GM19468 (cell line): ENCODE results near the gene PPIE.

Experiments
- ATAC-seq: cut with Tn5 transposase; IDR thresholded peaks from one replicate; pipeline ENCODE4 v1.9.1; 2021; ENCODE audit warnings: mild to moderate bottlenecking, moderate library complexity, moderate number of reproducible peaks; ENCODE audit not compliant: unreplicated experiment; ENCODE audit errors: extremely low read depth

Gene PPIE

DNA sequence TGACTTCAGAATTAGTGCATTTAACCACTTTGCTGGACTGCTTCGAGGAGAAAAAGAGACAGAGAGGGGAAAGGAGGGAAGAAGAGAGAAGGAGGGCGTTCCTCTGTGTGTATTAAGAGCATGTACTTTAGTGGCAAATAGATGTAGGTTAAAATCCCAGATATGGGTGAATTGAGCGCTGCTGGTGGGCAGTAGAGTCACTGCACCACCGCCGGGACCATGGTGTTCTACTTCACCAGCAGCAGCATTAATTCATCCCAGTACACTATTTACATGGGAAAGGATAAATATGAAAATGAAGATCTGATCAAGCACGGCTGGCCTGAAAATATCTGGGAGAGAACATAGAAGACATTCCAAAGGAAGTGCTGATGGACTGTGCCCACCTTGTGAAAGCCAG is 20.9 kb upstream of the PPIE start:
- no peak for ATAC-seq

DNA sequence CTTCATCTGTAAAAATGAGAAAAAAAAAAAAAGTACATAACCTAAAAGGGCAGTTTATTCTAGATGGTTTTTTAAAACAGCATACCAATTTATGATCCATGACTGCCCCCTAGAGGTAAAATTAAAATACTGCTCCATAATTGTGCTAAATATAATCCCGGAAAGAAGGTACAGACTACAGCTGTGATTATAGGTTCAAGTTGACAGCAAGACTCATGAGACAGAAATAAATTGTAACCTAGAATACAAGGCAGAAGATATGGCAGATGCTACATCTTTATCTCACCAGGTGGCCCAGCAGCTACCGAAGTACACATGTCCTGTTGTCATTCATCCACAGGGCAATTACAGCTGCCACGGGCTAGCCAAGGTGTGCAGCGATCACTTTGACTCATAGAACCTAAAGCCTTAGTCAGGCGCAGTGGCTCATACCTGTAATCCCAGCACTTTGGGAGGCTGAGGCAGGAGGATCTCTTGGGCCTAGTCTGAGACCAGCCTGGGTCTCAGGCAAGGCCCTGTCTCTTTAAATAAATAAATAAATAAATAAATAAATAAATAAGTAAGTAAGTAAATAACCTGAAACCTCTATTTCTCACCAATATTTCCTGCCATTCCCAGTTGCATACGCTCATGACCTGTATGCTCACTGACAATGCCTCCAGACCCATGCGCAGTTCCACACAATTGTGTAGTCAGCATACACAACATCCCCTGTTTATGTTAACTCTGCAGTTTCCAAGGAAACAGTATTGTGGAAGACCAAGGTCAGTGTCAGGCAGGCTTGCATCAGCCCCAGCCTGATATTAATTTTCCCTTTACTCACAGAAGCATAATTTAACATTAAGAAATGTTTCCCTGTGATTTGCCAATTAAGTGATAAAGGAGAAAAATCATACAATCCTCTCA is 18.3 kb upstream of the PPIE start:
- ATAC-seq, result no peak

DNA sequence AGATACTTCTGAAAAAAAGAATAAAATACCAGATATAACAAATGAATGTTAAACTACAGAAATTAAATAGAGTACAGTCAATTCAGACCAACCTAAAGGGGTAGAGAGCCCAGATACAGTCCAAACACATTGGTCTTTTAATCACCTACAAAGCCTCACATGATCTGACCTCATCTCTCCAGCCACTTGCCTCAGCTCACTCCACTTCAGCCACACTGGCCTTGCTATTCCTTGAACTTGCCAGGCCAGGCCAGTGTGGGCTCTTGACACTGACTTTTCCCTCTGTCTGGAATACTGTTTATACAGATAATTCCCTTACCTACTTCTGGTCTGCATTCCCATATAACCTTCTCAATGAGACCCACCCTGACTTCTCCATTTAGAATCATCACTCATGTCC is 17.0 kb upstream of the PPIE start:
- ATAC-seq, result no peak

DNA sequence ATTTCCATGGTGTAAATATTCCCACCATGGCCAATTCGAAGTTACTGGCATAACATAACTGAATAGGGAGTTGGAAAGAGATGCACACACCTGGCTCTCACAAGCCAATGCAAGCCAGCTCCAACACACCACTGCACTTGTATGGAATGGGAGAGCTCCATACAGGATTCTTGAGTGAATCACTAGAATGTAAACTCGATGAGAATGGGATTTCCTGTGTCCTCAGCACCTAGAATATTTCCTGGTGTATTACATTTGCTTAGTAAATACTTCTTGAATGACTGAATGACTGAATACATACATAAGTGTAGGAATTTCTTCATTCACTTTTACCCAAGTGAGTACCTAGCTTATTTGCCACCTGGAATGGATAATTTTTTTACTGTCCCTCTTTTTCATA is 16.2 kb upstream of the PPIE start:
- no peak for ATAC-seq

DNA sequence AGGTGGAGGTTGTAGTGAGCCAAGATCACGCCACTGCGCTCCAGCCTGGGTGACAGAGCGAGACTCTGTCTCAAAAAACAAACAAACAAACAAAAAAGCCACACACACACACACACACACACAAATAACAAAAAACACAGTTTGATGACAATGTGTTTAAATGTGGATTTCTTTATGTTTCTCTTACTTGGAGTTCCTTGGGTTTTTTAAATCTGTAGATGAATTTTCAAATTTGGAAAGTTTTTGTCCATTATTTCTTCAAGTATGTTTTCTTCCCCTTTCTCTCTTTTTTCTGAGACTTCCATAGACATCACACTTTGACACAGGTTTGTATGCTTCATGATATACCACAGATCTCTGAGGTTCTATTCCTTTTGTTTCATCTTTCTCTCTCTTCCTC is 12.1 kb upstream of the PPIE start:
- ATAC-seq, result no peak

DNA sequence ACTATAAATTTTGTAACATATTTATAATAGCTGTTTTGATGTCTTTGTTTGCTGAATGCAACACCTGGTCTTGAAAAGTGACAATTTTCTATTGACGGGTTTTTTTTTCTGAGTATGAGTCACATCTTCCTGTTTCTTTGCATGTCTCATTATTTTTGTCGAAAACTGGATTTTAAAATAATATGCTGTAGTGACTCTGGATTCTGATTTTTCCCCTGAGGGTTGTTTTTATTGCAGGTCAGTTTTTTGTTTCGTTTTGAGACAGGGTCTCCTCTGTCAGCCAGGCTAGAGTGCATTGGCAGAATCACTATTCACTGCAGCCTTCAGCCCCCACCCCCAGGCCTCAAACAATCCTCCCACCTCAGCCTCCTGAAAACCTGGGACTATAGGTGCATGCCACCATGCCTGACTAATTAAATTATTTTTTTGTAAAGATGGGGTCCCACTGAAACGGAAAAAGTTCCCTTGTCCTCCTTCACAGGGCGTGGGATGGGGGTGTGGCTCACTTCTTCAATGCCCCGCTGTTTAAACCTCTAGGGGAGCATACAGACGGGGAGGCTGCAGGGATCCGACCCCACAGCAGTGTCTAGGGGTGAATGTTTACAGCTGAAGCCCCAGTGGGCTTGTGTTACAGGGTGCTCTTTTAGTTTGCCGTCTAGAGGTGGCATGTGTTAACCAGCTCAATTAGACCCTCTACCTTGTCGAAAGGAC is 11.3 kb upstream of the PPIE start:
- ATAC-seq, result no peak

DNA sequence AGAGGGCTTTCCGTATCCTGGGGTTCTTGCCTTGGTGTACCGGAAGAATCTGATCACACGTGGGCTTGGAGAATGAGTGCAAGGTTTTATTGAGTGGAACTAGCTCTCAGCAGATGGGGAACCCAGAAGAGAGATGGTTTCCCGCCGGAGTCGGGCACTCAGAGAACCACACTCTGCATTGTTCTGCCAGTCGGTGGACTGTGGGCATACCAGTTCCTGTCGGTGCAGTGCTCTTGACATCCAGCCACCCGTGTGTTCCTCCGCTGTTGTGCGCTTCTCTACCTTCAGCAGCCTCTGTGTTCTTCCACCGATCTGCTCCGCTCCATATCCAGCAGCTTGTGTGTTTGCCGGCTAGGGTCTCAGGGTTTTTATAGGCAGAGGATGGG is 10.8 kb upstream of the PPIE start:
- no peak for ATAC-seq

DNA sequence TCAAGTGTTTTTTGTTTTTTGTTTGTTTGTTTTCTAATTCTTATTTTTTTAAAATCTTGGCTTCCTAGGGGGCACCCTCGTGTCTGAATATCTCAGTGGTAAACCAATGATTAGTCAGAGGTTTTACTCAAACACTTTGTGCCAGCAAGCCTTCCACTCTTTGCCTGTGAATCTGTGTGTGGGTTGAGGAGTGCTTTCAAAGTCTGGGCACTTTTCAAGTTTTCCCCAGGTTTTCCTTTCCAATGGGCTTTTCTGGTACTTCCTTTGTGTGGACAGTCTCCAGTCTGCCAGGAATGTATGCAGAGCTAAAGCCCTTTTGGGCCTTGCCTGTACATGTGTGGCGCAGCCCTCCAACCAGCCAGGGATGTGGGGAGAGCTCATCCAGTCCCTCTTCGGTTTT is 9.7 kb upstream of the PPIE start:
- no peak for ATAC-seq

DNA sequence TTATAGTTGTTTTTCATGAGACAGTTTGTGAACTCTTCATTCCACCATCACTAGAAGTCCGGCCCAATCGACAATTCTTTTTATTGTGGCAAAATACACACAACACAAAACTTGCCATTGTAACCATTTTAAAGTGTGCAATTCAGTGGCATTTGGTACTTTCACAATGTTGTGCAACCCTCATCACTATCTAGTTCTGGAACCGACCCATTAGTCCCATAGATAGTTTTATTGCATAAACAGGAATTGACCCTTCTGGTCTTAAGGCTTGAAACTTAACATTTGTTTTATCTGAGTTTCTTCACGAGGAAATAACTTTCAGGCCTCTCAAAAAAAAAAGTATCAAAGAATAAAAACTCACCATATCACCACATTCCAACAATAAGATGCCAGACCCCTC is 8.8 kb upstream of the PPIE start:
- ATAC-seq, result no peak

DNA sequence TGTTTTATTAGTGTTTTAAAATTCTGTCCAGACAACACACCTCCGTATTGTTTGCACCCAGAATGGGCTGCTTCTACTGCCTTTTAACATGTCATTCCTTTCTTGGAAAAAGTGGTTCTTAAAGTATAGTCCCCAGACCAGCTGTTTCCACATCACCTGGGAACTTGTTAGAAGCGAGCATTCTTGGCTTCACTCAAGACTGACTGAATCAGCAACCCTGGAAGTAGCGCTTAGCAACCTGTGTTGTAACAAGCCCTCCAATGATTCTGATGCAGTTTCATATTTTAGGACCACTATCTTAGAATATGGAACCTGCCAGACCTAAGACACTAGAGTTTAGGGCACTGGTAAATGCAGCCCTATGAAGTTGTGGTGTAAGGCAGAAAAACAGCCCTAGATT is 6.0 kb upstream of the PPIE start:
- no peak for ATAC-seq

DNA sequence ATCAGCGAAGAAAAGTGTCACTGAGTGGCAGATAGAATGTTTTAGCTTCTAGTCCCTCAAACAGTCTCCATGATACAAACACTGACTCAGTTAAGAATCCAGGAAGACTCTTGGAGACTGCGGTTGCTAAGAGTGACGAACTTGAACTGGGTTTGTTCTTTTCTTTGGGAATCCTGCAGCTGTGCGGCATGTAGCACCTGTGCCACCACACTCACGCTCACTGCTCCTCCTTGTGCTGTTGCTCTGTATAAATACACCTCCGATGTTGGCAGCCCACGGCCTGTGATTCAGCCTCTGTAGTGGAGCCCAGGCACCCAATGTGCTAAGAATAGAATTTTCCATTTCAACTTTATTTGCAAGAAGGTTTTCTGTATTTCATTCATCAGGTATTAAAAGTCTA is 5.5 kb upstream of the PPIE start:
- ATAC-seq, result no peak

DNA sequence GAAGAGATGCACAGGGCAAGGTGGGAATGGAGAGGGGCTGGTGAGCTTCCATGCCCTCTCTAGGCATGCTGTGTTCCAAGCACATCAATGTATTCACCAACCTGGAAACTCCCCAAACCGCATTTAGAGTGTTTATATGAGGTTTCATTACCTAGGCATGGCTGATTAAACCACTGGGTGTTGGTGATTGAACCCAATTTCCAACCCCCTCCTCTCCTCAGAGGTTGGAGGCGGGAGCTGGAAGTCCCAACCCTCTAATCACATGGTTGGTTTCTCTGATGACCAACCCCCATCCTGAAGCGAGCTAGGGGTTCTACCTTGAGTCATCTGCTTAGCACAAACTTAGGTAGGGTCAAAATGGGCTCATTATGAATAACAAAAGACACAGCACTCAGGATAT is 3.0 kb upstream of the PPIE start:
- no peak for ATAC-seq

DNA sequence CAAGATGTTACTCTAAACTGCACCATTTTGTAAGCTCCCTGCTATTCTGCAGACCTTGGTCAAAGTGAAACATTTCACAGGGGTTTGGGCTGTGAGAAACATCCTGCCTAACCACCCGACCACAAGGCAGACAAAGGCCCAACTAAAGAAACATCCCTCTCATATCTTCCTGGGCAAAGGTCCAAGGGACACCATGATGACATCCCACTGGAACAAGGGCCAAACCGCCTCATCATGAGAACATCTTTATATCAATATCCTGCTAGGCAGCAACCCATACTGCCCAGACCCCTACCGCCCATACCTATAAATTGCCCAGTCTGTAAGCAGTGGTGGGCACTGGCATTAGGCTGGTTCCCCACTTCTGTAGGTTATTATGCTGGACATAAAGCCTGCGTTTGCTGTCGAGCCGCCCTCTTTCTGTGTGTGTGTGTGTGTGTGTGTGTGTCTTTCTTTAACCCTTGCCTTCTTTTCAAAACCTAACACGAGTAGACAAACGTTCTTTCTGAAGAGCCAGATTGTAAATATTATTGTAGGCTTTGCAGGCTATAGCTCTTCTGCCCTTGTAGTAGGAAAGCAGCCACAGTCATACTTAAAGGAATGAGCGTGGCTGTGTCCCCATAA is 1.0 kb upstream of the PPIE start:
- no peak for ATAC-seq

DNA sequence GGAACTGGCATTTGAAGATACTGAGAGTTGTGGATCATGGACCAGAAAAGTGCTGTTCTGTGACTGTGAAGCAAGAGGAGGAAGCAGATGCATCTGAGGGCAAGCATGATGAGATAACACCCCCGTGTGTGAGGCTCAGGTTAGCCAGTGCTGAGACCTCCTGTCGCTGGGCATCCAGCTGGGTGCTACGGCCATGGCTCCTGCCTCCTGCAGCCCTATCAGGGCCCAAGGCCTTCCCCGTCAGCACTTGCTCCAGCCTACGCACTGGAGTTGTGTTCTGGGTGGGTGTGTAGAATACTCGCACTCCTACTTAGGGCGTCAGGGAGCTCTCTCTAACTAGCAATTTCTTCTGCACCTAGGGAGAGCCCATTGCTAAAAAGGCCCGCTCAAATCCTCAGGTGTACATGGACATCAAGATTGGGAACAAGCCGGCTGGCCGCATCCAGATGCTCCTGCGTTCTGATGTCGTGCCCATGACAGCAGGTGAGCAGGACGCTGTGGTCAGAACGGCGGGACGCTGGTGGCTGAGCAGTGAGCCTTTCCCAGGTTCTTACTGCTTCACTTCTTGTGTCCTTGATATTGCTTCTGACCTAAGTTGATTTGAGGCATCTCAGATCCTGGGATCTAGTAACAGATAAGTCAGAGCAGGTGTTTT is 6.5 kb downstream of the PPIE start:
- ATAC-seq, result no peak

DNA sequence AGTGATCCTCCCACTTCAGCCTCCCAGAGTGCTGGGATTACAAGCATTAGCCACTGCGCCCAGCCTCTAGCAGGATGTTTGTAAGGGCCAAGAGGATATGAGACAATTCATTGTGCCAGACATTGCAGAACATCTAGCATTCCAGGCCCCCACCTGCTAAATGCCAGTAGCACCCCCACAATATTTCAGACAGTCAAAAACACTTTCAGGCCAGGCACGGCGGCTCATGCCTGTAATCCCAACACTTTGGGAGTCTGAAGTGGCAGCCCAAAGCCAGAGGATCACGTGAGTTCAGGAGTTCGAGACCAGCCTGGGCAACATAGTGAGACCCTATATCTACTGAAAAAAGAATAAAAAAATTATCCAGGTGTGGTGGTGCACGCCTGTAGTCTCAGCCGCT is 12.9 kb downstream of the PPIE start:
- ATAC-seq, result no peak

DNA sequence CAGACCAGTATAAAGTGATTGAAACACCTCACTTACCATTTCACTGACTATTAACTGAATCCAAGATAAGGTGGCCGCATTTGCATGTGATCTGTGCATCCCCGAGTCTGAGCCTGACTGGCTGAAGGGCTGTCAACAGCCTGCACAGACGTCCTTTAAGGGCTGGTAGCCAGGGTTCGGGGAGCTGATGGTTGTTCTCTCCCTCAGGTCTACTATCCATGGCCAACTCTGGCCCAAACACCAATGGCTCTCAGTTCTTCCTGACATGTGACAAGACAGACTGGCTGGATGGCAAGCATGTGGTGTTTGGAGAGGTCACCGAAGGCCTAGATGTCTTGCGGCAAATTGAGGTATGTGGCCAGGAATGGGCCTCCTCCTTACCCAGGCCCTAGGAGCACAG is 14.0 kb downstream of the PPIE start:
- no peak for ATAC-seq

DNA sequence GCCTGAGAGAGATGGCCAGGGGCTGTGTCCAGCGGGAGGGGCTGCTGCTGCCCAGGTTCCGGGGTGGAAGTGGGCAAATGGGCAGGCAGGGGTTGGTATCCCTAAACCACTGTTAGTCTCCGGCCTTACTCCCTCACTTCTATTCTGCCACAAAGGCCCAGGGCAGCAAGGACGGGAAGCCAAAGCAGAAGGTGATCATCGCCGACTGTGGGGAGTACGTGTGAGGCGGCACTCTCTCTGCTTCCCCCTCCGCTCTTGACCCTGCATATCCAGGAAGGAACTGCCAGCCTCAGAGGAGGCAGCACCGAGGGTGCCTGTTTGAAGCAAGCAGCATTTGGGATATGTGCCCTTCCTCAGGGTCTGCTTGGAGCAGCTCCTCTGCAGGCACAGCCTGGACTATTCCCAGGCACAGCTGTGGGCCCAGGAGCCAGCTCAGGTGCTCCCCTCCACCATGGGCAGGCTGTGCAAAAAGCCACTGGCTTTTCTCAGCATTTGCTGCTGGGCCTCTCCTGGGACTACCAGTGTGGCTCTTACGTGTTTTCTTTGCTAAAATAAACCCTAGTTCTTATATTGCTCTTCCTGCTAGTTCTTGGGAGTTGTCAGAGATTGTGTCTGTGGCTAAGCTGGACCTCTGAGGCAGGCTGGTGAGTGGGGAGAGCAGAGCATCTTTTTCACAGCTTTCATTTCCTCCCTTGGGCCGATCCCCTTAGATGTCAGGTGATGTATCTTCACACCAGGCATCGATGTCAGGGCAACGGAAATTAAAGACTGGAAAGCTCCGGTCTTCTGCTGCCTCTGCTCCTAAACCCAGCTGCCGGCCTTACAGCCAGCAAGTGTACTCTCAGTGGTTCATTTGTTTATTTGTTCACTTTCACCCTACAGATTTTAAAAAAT is 14.7 kb downstream of the PPIE start:
- no peak for ATAC-seq

DNA sequence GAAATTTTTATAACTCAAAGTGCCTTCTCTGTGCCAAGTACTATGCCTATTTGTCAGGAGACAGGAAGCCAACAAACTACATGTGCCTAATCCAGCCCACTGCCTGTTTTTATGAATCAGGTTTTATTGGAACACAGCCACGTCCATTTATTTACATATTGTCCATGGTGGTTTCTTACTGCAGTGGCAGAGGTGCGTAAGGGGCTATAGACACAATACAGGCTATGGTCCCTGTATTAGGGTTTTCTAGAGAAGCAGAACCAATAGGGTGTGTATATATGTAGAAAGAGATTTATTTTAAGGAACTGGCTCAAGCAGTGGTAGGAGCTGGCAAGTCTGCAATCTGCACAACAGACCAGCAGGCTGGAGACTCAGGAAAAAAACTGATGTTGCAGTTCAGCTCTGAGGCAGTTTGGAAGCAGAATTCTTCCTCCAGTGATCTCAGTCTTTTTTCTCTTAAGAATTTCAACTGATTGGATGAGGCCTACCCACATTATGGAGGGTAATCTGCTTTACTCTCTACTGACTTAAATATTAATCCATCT is 15.4 kb downstream of the PPIE start:
- ATAC-seq, result no peak

DNA sequence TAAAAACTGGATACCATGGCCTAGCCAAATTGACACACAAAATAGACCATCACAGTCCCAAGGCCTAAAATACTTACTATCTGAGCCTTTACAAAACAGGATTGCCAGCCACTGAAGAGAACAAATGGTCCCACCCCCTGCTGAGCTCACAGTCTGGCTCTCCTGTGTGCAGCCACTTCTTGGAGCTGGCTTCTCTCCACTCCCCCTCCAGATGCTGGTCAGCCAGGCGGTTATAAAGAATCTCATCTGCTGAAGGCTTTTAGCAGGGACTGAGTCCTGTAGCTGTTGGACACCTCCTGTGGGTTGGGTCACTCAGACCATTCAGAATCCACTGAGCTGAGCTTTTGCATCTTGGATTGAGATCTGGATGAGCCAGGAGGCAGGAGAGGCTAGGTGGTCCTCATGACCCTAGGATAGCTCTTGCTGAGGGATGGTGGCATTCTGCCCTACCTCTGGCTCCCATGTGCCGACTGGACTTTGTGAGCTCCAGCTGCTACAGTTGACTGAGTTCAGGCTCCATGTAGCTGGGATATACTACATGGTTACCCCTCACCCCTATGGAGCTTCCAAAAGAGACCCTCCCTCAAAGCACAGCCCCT is 16.3 kb downstream of the PPIE start:
- ATAC-seq, result no peak
